Esophagus muscularis mucosa (tissue), 3 donors: ENCODE data around the gene COMT.

ENCODE experiments used
- POLR2A ChIP-seq: fragments of 450-650 bp; IDR thresholded peaks from one replicate; pipeline ENCODE4 v1.6.1; 2017; ENCODE audit warnings: antibody characterized with exemption, moderate library complexity, mild to moderate bottlenecking, low read depth
- TF ChIP-seq, protein P1 (sequence below), 3 experiments: fragments of 200-600 bp in 2 of 3; fragments of 450-650 bp in 1 of 3; sonication (generic) in 2 of 3; IDR thresholded peaks; one replicate each; pipeline ENCODE4 v1.5.1; 2017 to 2019; ENCODE audit warnings: antibody characterized with exemption in 3 of 3, mild to moderate bottlenecking in 2 of 3, moderate library complexity in 1 of 3

DNA sequence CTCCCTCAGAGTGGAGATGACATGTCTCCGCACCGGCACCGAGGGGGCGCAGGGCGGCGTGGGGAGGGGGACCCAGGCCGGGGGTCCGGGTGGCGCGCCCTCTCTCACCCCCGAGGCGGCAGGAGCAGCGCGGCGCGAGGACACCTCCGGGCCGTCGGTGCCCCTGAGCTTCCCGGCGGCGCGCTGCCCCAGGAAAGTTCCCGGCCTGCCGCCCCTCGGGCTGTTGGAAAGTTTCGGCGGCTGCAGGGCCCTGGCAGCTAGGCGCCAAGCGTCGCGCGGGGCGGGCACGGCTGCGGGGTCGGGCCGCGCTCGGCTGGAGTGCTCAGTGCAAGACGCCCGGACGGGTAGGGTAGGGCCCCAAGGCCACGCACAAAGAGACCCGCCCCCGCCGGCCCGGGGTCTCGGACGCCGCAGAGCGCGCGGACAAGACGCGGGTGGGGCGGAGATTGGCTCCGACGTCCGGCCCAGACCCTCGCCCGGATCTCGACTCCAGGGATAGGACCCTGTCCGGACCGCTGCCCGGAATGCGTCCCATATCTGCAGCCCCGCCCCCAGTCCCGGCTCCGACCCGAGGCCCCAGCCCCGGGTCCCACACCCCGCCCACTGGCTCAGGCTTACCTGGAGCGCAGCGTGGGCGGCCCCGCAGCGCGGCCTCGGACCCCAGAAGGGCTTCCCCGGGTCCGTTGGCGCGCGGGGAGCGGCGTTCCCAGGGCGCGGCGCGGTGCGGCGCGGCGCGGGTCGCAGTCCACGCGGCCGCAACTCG, 74.6 kb downstream of the COMT start:
- TF ChIP-seq POLR2A = no peak
- TF ChIP-seq, protein P1, sequence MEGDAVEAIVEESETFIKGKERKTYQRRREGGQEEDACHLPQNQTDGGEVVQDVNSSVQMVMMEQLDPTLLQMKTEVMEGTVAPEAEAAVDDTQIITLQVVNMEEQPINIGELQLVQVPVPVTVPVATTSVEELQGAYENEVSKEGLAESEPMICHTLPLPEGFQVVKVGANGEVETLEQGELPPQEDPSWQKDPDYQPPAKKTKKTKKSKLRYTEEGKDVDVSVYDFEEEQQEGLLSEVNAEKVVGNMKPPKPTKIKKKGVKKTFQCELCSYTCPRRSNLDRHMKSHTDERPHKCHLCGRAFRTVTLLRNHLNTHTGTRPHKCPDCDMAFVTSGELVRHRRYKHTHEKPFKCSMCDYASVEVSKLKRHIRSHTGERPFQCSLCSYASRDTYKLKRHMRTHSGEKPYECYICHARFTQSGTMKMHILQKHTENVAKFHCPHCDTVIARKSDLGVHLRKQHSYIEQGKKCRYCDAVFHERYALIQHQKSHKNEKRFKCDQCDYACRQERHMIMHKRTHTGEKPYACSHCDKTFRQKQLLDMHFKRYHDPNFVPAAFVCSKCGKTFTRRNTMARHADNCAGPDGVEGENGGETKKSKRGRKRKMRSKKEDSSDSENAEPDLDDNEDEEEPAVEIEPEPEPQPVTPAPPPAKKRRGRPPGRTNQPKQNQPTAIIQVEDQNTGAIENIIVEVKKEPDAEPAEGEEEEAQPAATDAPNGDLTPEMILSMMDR (IDR thresholded peaks at IDR 0.05) = no peak
